ENCODE data around the gene TERB2.
A peak's percentile ranks its signal among the peaks of the same experiment; 100 is the strongest.
"Not testable (repeated sequence)": the region's sequence is repeated elsewhere in the genome, so short reads cannot be mapped to it uniquely, and the experiment has no call there.

TERB2 gene

GRCh38 chr15:45009046-45009445 is 52.6 kb downstream of the TERB2 start:
- TF ChIP-seq CTCF (IDR thresholded peaks at IDR 0.05; ENCODE audit: insufficient read depth, low read depth, low read length, missing control alignments) = no peak
- no peak for DNase-seq (ENCODE audit: low read depth)
- H3K4me3 ChIP-seq (ENCODE audit: low read length) = no peak overlapping the region

- not testable (repeated sequence) for H3K4me3 ChIP-seq (ENCODE audit: low read length); DNase-seq (ENCODE audit: low read depth)
Observed at GRCh38 chr15:45015114-45015513, 58.6 kb downstream of the TERB2 start.

GRCh38 chr15:45020222-45020900 is 63.9 kb downstream of the TERB2 start:
- DNase-seq (ENCODE audit: low read depth); H3K4me3 ChIP-seq (ENCODE audit: low read length): not testable (repeated sequence)

GRCh38 chr15:45020901-45021259 is 64.4 kb downstream of the TERB2 start:
- not testable (repeated sequence) for H3K4me3 ChIP-seq (ENCODE audit: low read length); DNase-seq (ENCODE audit: low read depth)

- DNase-seq (ENCODE audit: low read depth) = peak; percentile 78
- TF ChIP-seq CTCF (IDR thresholded peaks at IDR 0.05; ENCODE audit: insufficient read depth, low read depth, low read length, missing control alignments) = no peak
- H3K4me3 ChIP-seq (ENCODE audit: low read length) = no peak overlapping the region
Observed at GRCh38 chr15:45021348-45021747, 64.9 kb downstream of the TERB2 start.

- peak; percentile 87 for DNase-seq (ENCODE audit: low read depth)
- peak within 1 kb of the TSS; percentile 80 for H3K4me3 ChIP-seq (ENCODE audit: low read length)
- TF ChIP-seq CTCF (IDR thresholded peaks at IDR 0.05; ENCODE audit: insufficient read depth, low read depth, low read length, missing control alignments) = no peak
Observed at GRCh38 chr15:45022871-45023658, 66.6 kb downstream of the TERB2 start, which contains the start of gene SORD. Gene SORD (plus strand): TSS chr15:45023195. CDS start chr15:45023284, 89 bp downstream.

- H3K4me3 ChIP-seq (ENCODE audit: low read length) = peak overlapping the region; percentile 80
- TF ChIP-seq CTCF (IDR thresholded peaks at IDR 0.05; ENCODE audit: insufficient read depth, low read depth, low read length, missing control alignments) = no peak
- DNase-seq (ENCODE audit: low read depth) = peak; percentile 28
Observed at GRCh38 chr15:45023659-45024225, 67.3 kb downstream of the TERB2 start.

GRCh38 chr15:45024649-45025048 is 68.2 kb downstream of the TERB2 start:
- H3K4me3 ChIP-seq (ENCODE audit: low read length); DNase-seq (ENCODE audit: low read depth): not testable (repeated sequence)

GRCh38 chr15:45025627-45026026 is 69.1 kb downstream of the TERB2 start:
- not testable (repeated sequence) for DNase-seq (ENCODE audit: low read depth); H3K4me3 ChIP-seq (ENCODE audit: low read length)
